ENCODE data around the gene HTR3C.

DNA sequence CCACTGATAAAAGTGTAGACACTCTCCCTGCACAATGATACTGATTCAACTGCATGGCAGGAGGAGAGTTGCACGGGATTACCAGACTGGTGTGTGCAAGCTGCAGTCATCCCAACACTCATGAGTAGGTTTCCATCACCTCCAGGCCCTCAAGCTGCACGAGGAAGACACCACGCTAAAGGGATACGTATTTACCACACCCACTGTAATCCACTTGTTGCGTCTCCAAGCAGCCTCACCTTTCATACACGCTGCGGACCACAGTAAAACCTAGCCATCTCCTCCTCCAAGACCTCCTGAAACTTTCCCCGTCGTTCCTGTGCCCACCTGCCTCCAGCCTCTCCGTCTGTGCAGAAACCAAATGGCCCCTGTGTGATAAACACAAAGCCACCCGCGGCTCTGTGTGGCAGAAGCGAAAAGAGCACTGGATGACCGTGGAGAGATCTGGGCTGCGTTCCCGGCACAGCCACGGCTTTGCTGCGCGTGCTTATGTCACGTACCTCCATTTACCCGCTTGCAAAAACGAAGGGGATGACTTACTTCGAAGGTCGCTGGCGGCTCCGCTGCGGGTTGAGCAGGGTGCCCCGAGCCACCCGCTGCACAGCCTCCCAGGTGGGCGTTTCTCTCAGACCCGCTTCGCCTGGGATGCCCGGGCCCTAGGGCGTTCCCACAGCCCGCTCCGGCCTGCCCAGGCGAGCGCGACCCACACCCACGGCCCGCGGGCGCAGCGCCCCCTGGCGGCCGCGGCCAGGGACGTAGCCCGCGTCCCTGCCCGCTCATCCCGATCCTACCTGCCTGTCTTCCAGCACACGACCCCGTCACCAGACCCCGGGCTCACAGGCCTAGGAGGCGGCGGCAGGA, 35.8 kb upstream of the HTR3C start:
- TF ChIP-seq POLR2AphosphoS5 (IDR thresholded peaks at IDR 0.05; ENCODE audit: low read depth, low read length) (no peak), YY1 (IDR thresholded peaks at IDR 0.05; ENCODE audit: extremely low read depth, insufficient replicate concordance, low read depth, low read length) (no peak)
- TF ChIP-seq, protein P1, sequence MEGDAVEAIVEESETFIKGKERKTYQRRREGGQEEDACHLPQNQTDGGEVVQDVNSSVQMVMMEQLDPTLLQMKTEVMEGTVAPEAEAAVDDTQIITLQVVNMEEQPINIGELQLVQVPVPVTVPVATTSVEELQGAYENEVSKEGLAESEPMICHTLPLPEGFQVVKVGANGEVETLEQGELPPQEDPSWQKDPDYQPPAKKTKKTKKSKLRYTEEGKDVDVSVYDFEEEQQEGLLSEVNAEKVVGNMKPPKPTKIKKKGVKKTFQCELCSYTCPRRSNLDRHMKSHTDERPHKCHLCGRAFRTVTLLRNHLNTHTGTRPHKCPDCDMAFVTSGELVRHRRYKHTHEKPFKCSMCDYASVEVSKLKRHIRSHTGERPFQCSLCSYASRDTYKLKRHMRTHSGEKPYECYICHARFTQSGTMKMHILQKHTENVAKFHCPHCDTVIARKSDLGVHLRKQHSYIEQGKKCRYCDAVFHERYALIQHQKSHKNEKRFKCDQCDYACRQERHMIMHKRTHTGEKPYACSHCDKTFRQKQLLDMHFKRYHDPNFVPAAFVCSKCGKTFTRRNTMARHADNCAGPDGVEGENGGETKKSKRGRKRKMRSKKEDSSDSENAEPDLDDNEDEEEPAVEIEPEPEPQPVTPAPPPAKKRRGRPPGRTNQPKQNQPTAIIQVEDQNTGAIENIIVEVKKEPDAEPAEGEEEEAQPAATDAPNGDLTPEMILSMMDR (IDR thresholded peaks at IDR 0.05 in 2 of 3, conservative IDR thresholded peaks at IDR 0.05 in 1 of 3; ENCODE audit: borderline replicate concordance in 1 of 3, insufficient read depth in 1 of 3, low read depth in 2 of 3, low read length in 2 of 3): peak; percentile 55 to 93 (median 72)
